ACC112 (cell line): ENCODE data around the gene NR4A1.

Experiments used
- H2AFZ ChIP-seq: fragments of 200-600 bp; sonication (generic); one replicate; pipeline ENCODE4 v1.6.0; 2017; ENCODE audit warnings: antibody characterized with exemption, low read length; ENCODE audit not compliant: unreplicated experiment
- H3K27ac ChIP-seq: fragments of 200-600 bp; sonication (generic); 2 replicates; pipeline ENCODE4 v1.5.1; 2014; ENCODE audit warnings: low read depth, mild to moderate bottlenecking, antibody characterized with exemption, low read length, moderate library complexity
- H3K27me3 ChIP-seq: fragments of 200-600 bp; sonication (generic); 2 replicates; pipeline ENCODE4 v1.6.1; 2014; ENCODE audit warnings: mild to moderate bottlenecking, antibody characterized with exemption, low read length, moderate library complexity, mixed read lengths; ENCODE audit not compliant: insufficient read depth
- H3K36me3 ChIP-seq: fragments of 200-600 bp; sonication (generic); 2 replicates; pipeline ENCODE4 v1.6.1; 2016; ENCODE audit warnings: mild to moderate bottlenecking, antibody characterized with exemption, low read length, moderate library complexity, mixed read lengths; ENCODE audit not compliant: insufficient read depth
- H3K4me1 ChIP-seq: fragments of 200-600 bp; sonication (generic); one replicate; pipeline ENCODE4 v1.6.1; 2016; ENCODE audit warnings: low read length, mixed read lengths; ENCODE audit not compliant: insufficient read depth, unreplicated experiment, control insufficient read depth
- H3K4me3 ChIP-seq: fragments of 200-600 bp; sonication (generic); 2 replicates; pipeline ENCODE4 v1.5.1; 2014; ENCODE audit warnings: mild to moderate bottlenecking, low read depth, low read length
- H3K79me2 ChIP-seq: fragments of 200-600 bp; sonication (generic); one replicate; pipeline ENCODE4 v1.6.0; 2016; ENCODE audit warnings: low read length; ENCODE audit not compliant: control insufficient read depth, unreplicated experiment, insufficient read depth

Gene NR4A1

GRCh38 chr12:52044292-52044983 is 6.8 kb upstream of the NR4A1 start:
- Histone ChIP-seq H2AFZ (no peak overlapping the region), H3K27ac (peak overlapping the region; percentile 51), H3K79me2 (no peaks in the 10 kb centered on the region), H3K4me3 (no peak overlapping the region), H3K4me1 (peaks cover 23% of the 10 kb centered on the region), H3K36me3 (no peaks in the 10 kb centered on the region), H3K27me3 (no peaks in the 10 kb centered on the region)

- Histone ChIP-seq H3K4me3 (no peak overlapping the region), H2AFZ (no peak overlapping the region), H3K27ac (no peak overlapping the region), H3K27me3 (no peaks in the 10 kb centered on the region), H3K4me1 (peaks cover 33% of the 10 kb centered on the region), H3K79me2 (no peaks in the 10 kb centered on the region), H3K36me3 (no peaks in the 10 kb centered on the region)
Measured at GRCh38 chr12:52045794-52046199, 5.4 kb upstream of the NR4A1 start.

GRCh38 chr12:52046859-52047258 is 4.4 kb upstream of the NR4A1 start:
- Histone ChIP-seq H3K27me3 (no peaks in the 10 kb centered on the region), H2AFZ (no peak overlapping the region), H3K36me3 (no peaks in the 10 kb centered on the region), H3K4me3 (no peak overlapping the region), H3K27ac (no peak overlapping the region), H3K79me2 (no peaks in the 10 kb centered on the region), H3K4me1 (peaks cover 33% of the 10 kb centered on the region)

GRCh38 chr12:52049286-52049685 is 2.0 kb upstream of the NR4A1 start:
- Histone ChIP-seq H3K27me3 (no peaks in the 10 kb centered on the region), H3K36me3 (no peaks in the 10 kb centered on the region), H3K4me3 (no peak overlapping the region), H2AFZ (no peak overlapping the region), H3K27ac (no peak overlapping the region), H3K4me1 (peaks cover 23% of the 10 kb centered on the region), H3K79me2 (no peaks in the 10 kb centered on the region)

GRCh38 chr12:52049688-52050087 is 1.6 kb upstream of the NR4A1 start:
- H3K36me3 ChIP-seq, result no peaks in the 10 kb centered on the region
- H3K4me1 ChIP-seq, result peaks cover 19% of the 10 kb centered on the region
- no peak overlapping the region for H2AFZ ChIP-seq
- no peaks in the 10 kb centered on the region for H3K27me3 ChIP-seq
- H3K27ac ChIP-seq, result peak overlapping the region; percentile 83; the same call in 1 of the 2 replicates
- peak overlapping the region; percentile 77; the same call in 1 of the 2 replicates for H3K4me3 ChIP-seq
- no peaks in the 10 kb centered on the region for H3K79me2 ChIP-seq

GRCh38 chr12:52050116-52050757 is 1.0 kb upstream of the NR4A1 start:
- Histone ChIP-seq H3K4me3 (peak overlapping the region; percentile 77), H3K27ac (peak overlapping the region; percentile 83), H3K79me2 (no peaks in the 10 kb centered on the region), H3K27me3 (no peaks in the 10 kb centered on the region), H2AFZ (peak overlapping the region; percentile 17), H3K36me3 (no peaks in the 10 kb centered on the region), H3K4me1 (peaks cover 19% of the 10 kb centered on the region)

GRCh38 chr12:52052468-52053186 is 1.4 kb downstream of the NR4A1 start:
- Histone ChIP-seq H3K27me3 (no peaks in the 10 kb centered on the region), H2AFZ (no peak overlapping the region), H3K36me3 (no peaks in the 10 kb centered on the region), H3K4me1 (peaks cover 11% of the 10 kb centered on the region), H3K4me3 (peak overlapping the region; percentile 77), H3K79me2 (no peaks in the 10 kb centered on the region), H3K27ac (0 out of 2 replicates have a peak overlapping the region, but pooled peaks have one; percentile 72)

GRCh38 chr12:52053536-52054209 is 2.4 kb downstream of the NR4A1 start:
- Histone ChIP-seq H3K27ac (no peak overlapping the region), H3K4me1 (peaks cover 11% of the 10 kb centered on the region), H3K4me3 (no peak overlapping the region), H2AFZ (no peak overlapping the region), H3K27me3 (no peaks in the 10 kb centered on the region), H3K36me3 (no peaks in the 10 kb centered on the region), H3K79me2 (no peaks in the 10 kb centered on the region)

GRCh38 chr12:52054231-52054832 is 3.1 kb downstream of the NR4A1 start:
- Histone ChIP-seq H3K36me3 (no peaks in the 10 kb centered on the region), H3K4me1 (peaks cover 11% of the 10 kb centered on the region), H3K79me2 (no peaks in the 10 kb centered on the region), H3K4me3 (no peak overlapping the region), H3K27me3 (no peaks in the 10 kb centered on the region), H3K27ac (no peak overlapping the region), H2AFZ (no peak overlapping the region)
